AG04450 (cell line): ENCODE results near the gene NUP160. TPM values are rescaled to one million over a fixed set of nuclear protein-coding genes. Genes with fewer than 3 reads are reported as not detected.
"Not testable (repeated sequence)": the region's sequence is repeated elsewhere in the genome, so short reads cannot be mapped to it uniquely, and the experiment has no call there.

Experiments used
- CTCF ChIA-PET: fragments of 300-600, 350-600 bp; formaldehyde crosslinking; extraction: SDS; loops from one replicate; lab custom pipeline; 2022; ENCODE audit warnings: antibody characterized with exemption, inconsistent platforms; lab: Charles Lee
- POLR2A ChIA-PET: fragments of 350-600 bp; formaldehyde crosslinking; extraction: SDS; loops from one replicate; lab custom pipeline; 2021; ENCODE audit warnings: antibody characterized with exemption, inconsistent platforms; lab: Yijun Ruan, JAX
- DNase-seq: peaks from one replicate; pipeline ENCODE4 v3.0.0-alpha.2; 2011; ENCODE audit warnings: low read depth, low spot score
- H3K27ac ChIP-seq: one replicate; pipeline ENCODE4 v1.5.1; 2012; ENCODE audit warnings: low read depth, low read length, control low read depth
- H3K27me3 ChIP-seq: one replicate; pipeline ENCODE4 v1.6.0; 2012; ENCODE audit warnings: low read length; ENCODE audit not compliant: control insufficient read depth, insufficient read depth
- H3K4me3 ChIP-seq: 2 replicates; pipeline ENCODE4 v1.5.1; 2011; ENCODE audit warnings: mild to moderate bottlenecking, low read depth, low read length, control low read depth
- H3K9me3 ChIP-seq: 2 replicates; pipeline ENCODE4 v1.5.1; 2012; ENCODE audit warnings: low read length; ENCODE audit not compliant: control insufficient read depth, insufficient read depth
- polyA plus RNA-seq: library from polyadenylated mRNA; depleted of rRNA; stranded (reverse); fragments of >200 nt; gene quantifications from 2 replicates; pipeline ENCODE4 v1.2.3, GENCODE V29; 2011
- TF ChIP-seq, protein P1 (sequence below): IDR thresholded peaks from 2 replicates; pipeline ENCODE4 v1.5.1; 2011; ENCODE audit warnings: low read depth, low read length, control low read depth, inconsistent platforms

The NUP160 gene
- polyA plus RNA-seq, 1 experiment, result 31.3 TPM

DNA sequence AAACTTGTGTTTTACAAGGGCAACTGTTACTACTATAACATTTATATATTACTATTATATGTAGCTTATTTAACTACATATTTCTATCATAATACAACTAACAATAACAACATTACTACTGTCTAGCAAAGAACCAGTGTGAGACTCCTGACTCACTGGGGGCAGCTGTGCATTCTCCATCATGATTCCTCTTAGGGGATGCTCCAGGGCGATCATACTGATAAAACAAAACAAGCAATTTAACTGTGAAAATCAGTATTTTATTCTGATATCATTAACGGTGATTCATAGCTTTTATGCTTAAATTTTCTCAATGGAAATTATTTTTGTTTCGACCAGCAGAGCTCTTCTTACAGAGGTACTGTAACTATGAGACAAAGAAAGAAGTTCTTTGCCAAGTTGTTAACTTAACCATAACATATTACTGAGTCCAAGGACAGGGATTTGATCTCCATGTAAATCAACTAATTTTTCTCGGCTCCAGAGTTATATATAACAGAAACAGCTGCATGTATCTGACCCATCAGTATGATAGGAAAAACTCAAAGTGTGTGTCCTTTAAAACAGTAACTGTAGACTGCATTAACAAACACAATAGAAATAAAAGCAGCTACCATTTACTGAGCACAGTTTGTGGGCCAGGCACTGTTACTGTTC lies 56.2 kb downstream of the NUP160 start:
- CTCF ChIA-PET, result interaction anchor here (0.7 kb wide), 1 partner anchor 41 kb away, joined by 3 read pairs; no protein-coding TSS in a partner anchor
- DNase-seq, result no peak
- TF ChIP-seq, protein P1, sequence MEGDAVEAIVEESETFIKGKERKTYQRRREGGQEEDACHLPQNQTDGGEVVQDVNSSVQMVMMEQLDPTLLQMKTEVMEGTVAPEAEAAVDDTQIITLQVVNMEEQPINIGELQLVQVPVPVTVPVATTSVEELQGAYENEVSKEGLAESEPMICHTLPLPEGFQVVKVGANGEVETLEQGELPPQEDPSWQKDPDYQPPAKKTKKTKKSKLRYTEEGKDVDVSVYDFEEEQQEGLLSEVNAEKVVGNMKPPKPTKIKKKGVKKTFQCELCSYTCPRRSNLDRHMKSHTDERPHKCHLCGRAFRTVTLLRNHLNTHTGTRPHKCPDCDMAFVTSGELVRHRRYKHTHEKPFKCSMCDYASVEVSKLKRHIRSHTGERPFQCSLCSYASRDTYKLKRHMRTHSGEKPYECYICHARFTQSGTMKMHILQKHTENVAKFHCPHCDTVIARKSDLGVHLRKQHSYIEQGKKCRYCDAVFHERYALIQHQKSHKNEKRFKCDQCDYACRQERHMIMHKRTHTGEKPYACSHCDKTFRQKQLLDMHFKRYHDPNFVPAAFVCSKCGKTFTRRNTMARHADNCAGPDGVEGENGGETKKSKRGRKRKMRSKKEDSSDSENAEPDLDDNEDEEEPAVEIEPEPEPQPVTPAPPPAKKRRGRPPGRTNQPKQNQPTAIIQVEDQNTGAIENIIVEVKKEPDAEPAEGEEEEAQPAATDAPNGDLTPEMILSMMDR, result no peak

DNA sequence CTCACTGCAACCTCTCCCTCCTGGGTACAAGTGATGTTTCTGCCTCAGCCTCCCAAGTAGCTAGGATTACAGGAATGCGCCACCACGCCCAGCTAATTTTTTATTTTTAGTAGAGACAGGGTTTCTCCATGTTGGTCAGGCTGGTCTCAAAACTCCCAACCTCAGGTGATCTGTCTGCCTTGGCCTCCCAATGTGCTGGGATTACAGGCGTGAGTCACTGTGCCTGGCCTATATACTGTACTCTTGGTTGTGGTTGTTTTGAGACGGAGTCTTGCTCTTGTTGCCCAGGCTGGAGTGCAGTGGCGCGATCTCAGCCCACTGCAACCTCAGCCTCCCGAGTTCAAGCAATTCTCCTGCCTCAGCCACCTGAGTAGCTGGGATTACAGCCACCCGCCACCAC lies 58.1 kb downstream of the NUP160 start:
- H3K27ac ChIP-seq, CTCF ChIA-PET, H3K27me3 ChIP-seq, H3K9me3 ChIP-seq, DNase-seq, POLR2A ChIA-PET, H3K4me3 ChIP-seq: not testable (repeated sequence)

More for the DNA sequence above, 56.2 kb downstream of the NUP160 start:
- Histone ChIP-seq H3K4me3 (no peak overlapping the region), H3K27ac (no peak overlapping the region), H3K9me3 (no peaks in the 10 kb centered on the region), H3K27me3 (no peaks in the 10 kb centered on the region)
- POLR2A ChIA-PET, result no interaction called here

DNA sequence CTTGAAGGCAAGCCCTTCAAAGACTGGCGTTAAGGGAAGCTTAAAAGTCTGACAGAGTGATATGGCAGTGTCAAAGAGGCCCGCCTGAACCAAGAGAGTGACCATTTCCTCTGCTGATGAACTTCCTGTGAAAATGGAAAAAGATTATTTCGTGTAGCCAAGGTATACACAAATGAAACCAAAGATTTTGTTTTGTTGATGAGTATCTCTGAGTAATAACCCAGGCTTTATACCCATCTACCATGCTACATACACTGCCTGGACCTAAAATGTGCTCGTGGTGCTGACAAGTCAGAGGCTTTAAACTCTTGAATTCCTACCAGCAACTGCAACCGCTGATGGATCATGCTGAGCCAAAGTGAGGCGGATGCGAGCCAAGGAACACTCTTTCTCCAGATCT lies 60.0 kb downstream of the NUP160 start:
- no peaks in the 10 kb centered on the region for H3K27me3 ChIP-seq
- no peaks in the 10 kb centered on the region for H3K9me3 ChIP-seq
- H3K27ac ChIP-seq, result no peak overlapping the region
- DNase-seq, result no peak
- no peak overlapping the region for H3K4me3 ChIP-seq
- ChIA-PET POLR2A (no interaction called here), CTCF (no interaction called here)
- TF ChIP-seq, protein P1, result no peak

DNA sequence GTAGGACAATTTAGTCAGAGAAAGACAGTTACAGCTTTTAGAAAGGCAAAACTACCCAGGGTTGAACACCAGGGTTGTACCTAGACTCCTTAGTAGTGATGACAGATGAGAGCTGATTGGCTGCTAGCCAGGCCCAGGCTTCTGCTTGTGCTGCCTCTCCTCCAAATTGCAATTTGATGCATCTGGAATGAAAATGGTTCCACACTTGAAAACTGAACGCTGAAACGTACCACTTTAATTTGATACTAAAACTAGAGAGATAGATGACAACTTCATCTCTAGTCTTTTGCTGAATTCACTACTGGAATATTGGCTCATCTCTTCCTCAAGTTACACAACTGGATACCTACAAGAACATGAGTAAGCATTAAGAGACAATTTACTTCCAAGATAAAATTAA lies 61.8 kb downstream of the NUP160 start:
- Histone ChIP-seq H3K27me3 (no peaks in the 10 kb centered on the region), H3K9me3 (no peaks in the 10 kb centered on the region), H3K27ac (no peak overlapping the region), H3K4me3 (no peak overlapping the region)
- no peak for DNase-seq
- POLR2A ChIA-PET, result no interaction called here
- TF ChIP-seq, protein P1, result no peak
- CTCF ChIA-PET, result interaction anchor here (0.6 kb wide), 1 partner anchor 332 kb away, joined by 3 read pairs; no protein-coding TSS in a partner anchor

DNA sequence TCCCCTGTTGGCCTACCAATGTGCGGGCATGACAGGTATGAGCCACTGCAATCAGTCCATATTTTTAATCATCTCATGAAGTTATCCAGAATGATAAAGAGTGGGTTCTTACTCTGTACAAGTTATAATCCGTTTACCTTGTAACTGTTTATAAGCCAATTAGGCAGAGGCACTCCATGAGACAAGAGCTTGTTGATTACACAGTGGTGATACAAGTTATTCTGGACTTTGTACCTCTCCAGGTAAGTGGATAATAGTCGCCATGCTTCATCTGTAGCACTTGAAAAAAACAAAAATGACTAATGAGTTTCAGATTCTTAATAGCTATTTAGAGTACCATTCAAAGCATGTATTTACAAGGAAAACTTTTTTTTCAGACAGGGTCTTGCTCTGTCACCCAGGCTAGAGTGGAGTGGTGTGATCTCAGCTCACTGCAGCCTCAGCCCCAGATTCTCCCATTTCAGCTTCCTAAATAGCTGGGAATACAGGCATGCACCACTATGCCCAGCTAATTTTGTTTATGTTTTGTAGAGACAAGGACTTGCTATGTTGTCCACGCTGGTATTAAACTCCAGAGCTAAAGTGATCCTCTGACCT lies 63.3 kb downstream of the NUP160 start:
- ChIA-PET POLR2A (no interaction called here), CTCF (interaction anchor here (1.5 kb wide), 1 partner anchor 68 kb away, joined by 4 read pairs; no protein-coding TSS in a partner anchor)
- TF ChIP-seq, protein P1, result no peak

More for the DNA sequence above, 63.3 kb downstream of the NUP160 start:
- Histone ChIP-seq H3K27ac (no peak overlapping the region), H3K27me3 (no peaks in the 10 kb centered on the region), H3K9me3 (no peaks in the 10 kb centered on the region), H3K4me3 (no peak overlapping the region)
- DNase-seq, result no peak
